Kidney epithelial cell (primary cell): ENCODE measurements around the gene BTBD2. TPM values are rescaled to one million over a fixed set of nuclear protein-coding genes. Genes with fewer than 3 reads are reported as not detected.

Source experiments
- DNase-seq: peaks from one replicate; pipeline ENCODE4 v3.0.0-alpha.2; 2010; ENCODE audit warnings: low read depth
- H3K27me3 ChIP-seq: 2 replicates; pipeline ENCODE4 v1.6.0; 2011; ENCODE audit warnings: low read length; ENCODE audit not compliant: control insufficient read depth, insufficient read depth
- H3K36me3 ChIP-seq: 2 replicates; pipeline ENCODE4 v1.5.1; 2011; ENCODE audit warnings: low read length; ENCODE audit not compliant: control insufficient read depth, insufficient read depth
- H3K4me3 ChIP-seq: 2 replicates; pipeline ENCODE4 v1.5.1; 2011; ENCODE audit warnings: low read depth, mild to moderate bottlenecking, control low read depth, low read length
- total RNA-seq: library from RNA; depleted of rRNA; stranded (reverse); fragments of >200 nt; gene quantifications from 2 replicates; pipeline ENCODE4 v1.2.3, GENCODE V29; 2015
- TF ChIP-seq, protein P1 (sequence below): IDR thresholded peaks from 2 replicates; pipeline ENCODE4 v1.5.1; 2011; ENCODE audit warnings: mild to moderate bottlenecking, moderate library complexity, low read length, control low read depth, inconsistent platforms; ENCODE audit not compliant: insufficient read depth, poor library complexity, severe bottlenecking

BTBD2 gene
- total RNA-seq, 1 donor from 2014 or later, result 51.3 TPM

DNA sequence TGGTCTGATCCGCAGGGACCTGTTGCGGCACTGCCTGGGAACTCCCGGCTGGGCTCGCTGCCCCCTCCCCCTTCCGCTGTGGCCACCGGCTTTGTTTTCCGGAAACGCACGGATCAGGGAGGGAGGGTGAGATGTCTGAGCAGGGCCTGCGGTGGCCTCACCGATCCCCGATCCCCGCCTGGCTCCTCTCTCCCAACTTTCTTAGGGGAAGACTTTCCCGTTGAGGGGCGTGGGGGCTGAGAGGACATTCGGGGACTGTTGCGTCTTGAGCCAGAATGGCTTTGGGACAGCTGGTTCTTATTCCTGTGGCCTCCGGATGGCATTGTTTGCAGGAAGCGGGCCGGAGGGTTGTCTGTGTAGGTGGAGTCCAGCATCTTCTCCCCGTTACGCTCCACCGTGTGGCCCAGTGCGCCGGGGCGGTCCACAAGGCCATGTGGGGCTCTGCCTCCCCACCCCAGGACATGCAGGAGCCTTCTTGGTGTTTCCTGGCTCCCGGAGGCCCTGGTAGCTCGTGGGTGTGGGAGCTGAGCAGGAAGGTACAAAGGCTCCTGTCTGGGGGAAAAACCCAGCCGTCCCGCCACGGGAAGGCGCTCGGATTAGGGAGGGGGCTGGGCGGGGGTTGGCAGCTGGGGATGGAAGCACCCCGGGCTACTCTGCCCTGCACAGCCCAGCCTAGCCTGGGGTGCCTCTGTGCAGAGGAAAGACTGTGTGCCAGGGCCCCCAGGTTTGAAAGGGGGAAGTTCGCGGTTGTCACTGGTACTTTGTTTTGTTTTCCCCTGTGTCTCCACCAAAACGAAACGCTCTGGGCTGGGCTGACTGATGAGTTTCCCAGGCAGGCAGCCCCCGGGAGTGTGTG, 73.2 kb downstream of the BTBD2 start:
- TF ChIP-seq, protein P1, sequence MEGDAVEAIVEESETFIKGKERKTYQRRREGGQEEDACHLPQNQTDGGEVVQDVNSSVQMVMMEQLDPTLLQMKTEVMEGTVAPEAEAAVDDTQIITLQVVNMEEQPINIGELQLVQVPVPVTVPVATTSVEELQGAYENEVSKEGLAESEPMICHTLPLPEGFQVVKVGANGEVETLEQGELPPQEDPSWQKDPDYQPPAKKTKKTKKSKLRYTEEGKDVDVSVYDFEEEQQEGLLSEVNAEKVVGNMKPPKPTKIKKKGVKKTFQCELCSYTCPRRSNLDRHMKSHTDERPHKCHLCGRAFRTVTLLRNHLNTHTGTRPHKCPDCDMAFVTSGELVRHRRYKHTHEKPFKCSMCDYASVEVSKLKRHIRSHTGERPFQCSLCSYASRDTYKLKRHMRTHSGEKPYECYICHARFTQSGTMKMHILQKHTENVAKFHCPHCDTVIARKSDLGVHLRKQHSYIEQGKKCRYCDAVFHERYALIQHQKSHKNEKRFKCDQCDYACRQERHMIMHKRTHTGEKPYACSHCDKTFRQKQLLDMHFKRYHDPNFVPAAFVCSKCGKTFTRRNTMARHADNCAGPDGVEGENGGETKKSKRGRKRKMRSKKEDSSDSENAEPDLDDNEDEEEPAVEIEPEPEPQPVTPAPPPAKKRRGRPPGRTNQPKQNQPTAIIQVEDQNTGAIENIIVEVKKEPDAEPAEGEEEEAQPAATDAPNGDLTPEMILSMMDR, result no peak
- no peaks in the 10 kb centered on the region for H3K27me3 ChIP-seq
- H3K4me3 ChIP-seq, result peak overlapping the region; percentile 99
- H3K36me3 ChIP-seq, result no peaks in the 10 kb centered on the region
- DNase-seq, result no peak

DNA sequence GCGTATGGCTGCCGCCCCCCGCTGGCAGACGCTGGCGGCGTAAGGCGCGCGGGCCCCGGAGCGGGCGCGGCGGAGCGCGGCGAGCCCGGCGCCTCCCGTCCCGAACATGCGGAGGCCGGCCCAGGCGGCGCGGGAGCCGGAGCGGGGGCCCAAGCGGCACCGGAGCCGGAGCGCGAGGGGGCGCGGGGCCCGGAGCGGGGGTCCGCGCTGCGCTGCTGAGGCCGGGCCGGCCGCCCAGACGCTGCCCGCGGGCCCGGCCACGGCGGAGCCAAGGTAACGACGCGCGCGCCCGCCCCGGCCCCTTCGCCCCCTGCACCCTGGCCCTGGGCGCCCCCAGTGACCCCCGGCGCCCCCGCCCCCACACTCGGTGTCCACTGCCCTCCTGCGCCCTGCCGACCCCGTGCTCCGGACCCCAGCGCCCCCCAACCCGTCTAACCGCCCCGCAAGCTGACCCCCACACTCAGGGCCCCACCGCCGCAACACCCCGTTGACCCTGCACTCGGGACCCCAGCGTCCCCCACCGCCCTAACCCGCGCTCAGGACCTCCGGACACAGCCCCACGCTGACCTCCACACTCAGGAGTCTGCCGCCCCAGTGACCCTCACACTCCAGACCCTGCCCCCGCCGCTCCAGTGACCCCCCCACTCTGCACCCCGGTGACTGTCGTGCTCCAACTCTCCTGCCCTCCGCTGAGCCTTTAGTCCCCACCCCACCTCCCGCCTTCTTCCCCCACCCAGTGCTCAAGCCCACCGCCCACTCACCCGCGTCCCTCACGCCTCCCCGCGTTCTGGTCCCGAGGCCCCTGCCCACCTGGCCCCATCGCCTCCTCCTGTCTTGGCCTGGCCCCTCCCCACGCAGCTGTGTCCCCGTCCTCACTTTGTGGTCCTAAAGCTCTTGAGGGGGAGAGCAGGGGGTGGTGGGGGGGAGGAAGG, 74.1 kb downstream of the BTBD2 start, which contains the start of gene CSNK1G2:
Gene CSNK1G2, plus strand, starts transcription at position 27 of the 932 bp plus-strand sequence. CDS start 28,601 bp downstream, outside the sequence.
- TF ChIP-seq, protein P1, result no peak
- Histone ChIP-seq H3K27me3 (no peaks in the 10 kb centered on the region), H3K36me3 (no peaks in the 10 kb centered on the region), H3K4me3 (peak within 1 kb of the TSS; percentile 99)
- DNase-seq, result no peak

DNA sequence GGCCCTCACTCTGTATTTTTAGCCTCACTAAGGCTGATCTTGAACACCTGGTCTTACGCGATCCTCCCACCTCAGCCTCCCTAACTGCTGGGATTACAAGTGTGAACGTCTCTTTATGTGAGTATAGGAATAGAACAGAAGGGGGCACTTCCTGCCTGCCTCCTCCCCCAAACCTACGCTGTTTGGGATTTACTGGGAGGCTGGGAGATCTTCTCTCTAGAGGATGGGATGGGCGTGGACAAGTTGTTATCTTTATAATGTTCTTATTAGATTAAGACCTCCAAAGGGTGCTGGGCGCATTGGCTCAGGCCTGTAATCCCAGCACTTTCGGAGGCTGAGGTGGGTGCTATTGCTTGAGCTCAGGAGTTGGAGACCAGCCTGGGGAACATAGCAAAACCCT, 77.4 kb downstream of the BTBD2 start:
- TF ChIP-seq, protein P1, result no peak
- no peaks in the 10 kb centered on the region for H3K27me3 ChIP-seq
- H3K36me3 ChIP-seq, result no peaks in the 10 kb centered on the region
- DNase-seq, result no peak
- no peak overlapping the region for H3K4me3 ChIP-seq

DNA sequence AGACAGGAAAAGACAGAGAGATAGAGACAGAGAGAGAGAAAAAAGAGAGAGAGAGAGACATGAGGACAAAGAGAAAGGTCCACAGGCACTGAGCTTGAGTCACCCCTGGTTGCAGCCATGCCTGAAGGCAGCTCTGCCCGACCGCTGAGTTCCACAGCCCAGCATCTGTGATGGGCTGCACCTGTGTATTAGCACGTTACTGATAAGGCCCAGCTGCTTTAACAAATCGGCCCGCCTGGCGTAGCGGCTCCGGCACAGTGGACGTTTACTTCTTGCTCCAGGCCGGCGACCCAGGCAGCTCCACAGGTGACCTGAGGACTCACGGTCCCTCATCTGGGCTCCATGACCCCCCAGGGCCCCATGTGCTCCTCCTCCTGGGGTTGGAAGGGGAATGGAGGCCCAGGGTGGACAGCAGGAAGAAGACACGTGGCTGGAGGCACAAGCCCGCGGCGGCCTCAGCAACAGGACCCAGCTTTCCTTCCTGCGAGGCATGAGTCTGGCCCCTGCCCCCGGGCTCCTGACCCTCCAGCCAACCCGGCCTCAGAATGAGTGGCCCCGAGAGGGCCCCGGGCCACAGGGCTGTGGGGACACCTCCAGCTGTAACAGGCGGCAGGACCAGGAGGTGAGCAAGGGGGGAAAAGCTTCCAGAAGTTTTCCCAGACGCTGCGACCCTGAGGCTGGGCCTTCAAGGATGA, 78.5 kb downstream of the BTBD2 start:
- no peaks in the 10 kb centered on the region for H3K27me3 ChIP-seq
- TF ChIP-seq, protein P1, result no peak
- no peak for DNase-seq
- H3K4me3 ChIP-seq, result no peak overlapping the region
- no peaks in the 10 kb centered on the region for H3K36me3 ChIP-seq

DNA sequence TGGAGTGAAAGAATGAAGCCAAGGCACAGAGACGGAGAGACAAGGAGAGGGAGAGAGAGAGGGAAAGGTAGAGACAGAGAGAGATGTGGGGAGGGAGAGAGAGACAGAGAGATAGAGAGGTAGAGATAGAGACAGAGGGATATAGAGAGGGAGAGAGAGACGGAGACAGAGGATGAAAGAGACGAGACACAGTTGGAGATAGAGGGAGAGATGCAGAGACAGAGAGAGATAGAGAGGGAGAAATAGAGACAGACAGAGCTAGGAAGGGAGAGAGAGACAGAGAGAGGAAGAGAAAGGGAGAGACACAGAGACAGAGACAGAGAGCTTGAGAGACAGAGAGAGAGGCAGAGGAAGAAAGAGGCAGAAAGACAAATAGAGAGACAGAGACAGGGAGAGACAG, 79.1 kb downstream of the BTBD2 start:
- no peak for DNase-seq
- Histone ChIP-seq H3K36me3 (no peaks in the 10 kb centered on the region), H3K27me3 (no peaks in the 10 kb centered on the region), H3K4me3 (no peak overlapping the region)
- TF ChIP-seq, protein P1, result no peak
